Testis (tissue), 3 donors: Measurements from ENCODE around the gene CHGA. TPM values are rescaled to one million over a fixed set of nuclear protein-coding genes. Genes with fewer than 3 reads are reported as not detected.

Experiments used
- DNase-seq: peaks from one replicate; pipeline ENCODE4 v3.0.0-alpha.2; 2019
- H3K27ac ChIP-seq, 2 donors: fragments of 200-600 bp; sonication (generic); one replicate each; pipeline ENCODE4 v1.5.1; 2019
- H3K27me3 ChIP-seq: fragments of 200-600 bp; sonication (generic); one replicate; pipeline ENCODE4 v1.5.1; 2019
- H3K36me3 ChIP-seq: fragments of 200-600 bp; sonication (generic); one replicate; pipeline ENCODE4 v1.5.1; 2017; ENCODE audit warnings: low read depth; ENCODE audit errors: missing control alignments
- H3K4me1 ChIP-seq: fragments of 200-600 bp; sonication (generic); one replicate; pipeline ENCODE4 v1.5.1; 2019
- H3K4me3 ChIP-seq, 2 donors: fragments of 200-600 bp; sonication (generic); one replicate each; pipeline ENCODE4 v1.5.1; 2017 to 2019
- H3K9me3 ChIP-seq: fragments of 200-600 bp; sonication (generic); one replicate; pipeline ENCODE4 v1.5.1; 2017
- POLR2A ChIP-seq: fragments of 450-650 bp; IDR thresholded peaks from one replicate; pipeline ENCODE4 v1.6.1; 2017; ENCODE audit warnings: antibody characterized with exemption, mild to moderate bottlenecking, moderate library complexity
- WGBS, 2 donors: methylation state at CpG; one replicate each; pipeline ENCODE4 v1.1.5; 2018; 5-methylcytosine and 5-hydroxymethylcytosine counted together
- intact Hi-C: fragments of 100-400 bp; cut with DNase I; formaldehyde crosslinking; loops from one replicate; pipeline ENCODE4 v1.15.1; 2023; ENCODE audit warnings: low total_unique reads
- polyA plus RNA-seq: library from polyadenylated mRNA; stranded (reverse); fragments of 350-450 nt; fragmentation: Illumina TruSeq; extraction: RNeasy Lipid Tissue Mini Kit (QIAGEN cat#74804); gene quantifications from one replicate; pipeline ENCODE4 v1.2.3, GENCODE V29; 2014; ENCODE audit warnings: low read depth, low replicate concordance; ENCODE audit not compliant: insufficient read depth
- total RNA-seq, 2 donors: library from RNA; depleted of rRNA; stranded (reverse); fragments of >200 nt; gene quantifications; one replicate each; pipeline ENCODE4 v1.2.3, GENCODE V29; 2016
- TF ChIP-seq, protein P1 (sequence below), 3 experiments: fragments of 450-650 bp in 2 of 3; fragments of 200-600 bp in 1 of 3; sonication (generic) in 1 of 3; IDR thresholded peaks; one replicate each; pipeline ENCODE4 v1.5.1; 2016 to 2019; ENCODE audit warnings: antibody characterized with exemption in 3 of 3, mild to moderate bottlenecking in 2 of 3, moderate library complexity in 1 of 3

The CHGA gene
- total and polyA plus RNA-seq, 3 donors from 2014 or later = 92.9 to 225 (median 191) TPM

DNA sequence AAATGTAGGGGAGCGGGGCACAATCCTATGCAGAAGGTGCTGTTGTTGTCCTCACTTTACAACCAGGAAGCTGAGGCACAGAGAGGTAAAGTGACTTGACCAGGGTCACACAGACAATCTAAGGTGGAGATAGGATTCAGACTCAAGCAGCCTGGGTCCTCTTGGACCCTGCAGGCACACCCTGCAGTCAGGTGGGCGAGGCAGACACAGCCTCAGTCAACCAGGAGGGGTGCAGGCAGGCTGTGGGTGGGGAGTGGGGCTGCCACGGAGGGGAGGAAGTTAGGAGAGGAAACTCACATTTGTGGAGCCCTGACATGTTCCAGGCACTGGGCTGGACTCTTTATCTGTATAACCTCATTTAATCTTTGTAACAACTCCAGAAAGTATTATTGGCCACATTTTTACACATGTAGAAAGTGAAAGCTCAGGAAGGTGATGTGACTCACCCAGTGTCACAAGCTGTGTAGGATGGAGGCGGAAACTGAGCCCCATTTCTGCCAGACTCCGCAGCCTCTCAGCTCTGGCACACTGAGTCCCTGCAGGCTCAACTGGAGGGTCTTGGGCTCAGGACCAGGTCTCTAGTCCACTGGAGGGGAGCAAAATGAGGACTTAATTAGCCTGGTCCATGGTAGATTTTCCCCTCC lies 24.9 kb upstream of the CHGA start:
- Histone ChIP-seq H3K4me3 (no peak overlapping the region), H3K9me3 (no peaks in the 10 kb centered on the region), H3K4me1 (no peaks in the 10 kb centered on the region), H3K36me3 (no peaks in the 10 kb centered on the region), H3K27me3 (no peaks in the 10 kb centered on the region), H3K27ac (no peak overlapping the region)
- intact Hi-C loops = no loop called here
- DNase-seq = no peak
- no peak for TF ChIP-seq POLR2A
- TF ChIP-seq, protein P1, sequence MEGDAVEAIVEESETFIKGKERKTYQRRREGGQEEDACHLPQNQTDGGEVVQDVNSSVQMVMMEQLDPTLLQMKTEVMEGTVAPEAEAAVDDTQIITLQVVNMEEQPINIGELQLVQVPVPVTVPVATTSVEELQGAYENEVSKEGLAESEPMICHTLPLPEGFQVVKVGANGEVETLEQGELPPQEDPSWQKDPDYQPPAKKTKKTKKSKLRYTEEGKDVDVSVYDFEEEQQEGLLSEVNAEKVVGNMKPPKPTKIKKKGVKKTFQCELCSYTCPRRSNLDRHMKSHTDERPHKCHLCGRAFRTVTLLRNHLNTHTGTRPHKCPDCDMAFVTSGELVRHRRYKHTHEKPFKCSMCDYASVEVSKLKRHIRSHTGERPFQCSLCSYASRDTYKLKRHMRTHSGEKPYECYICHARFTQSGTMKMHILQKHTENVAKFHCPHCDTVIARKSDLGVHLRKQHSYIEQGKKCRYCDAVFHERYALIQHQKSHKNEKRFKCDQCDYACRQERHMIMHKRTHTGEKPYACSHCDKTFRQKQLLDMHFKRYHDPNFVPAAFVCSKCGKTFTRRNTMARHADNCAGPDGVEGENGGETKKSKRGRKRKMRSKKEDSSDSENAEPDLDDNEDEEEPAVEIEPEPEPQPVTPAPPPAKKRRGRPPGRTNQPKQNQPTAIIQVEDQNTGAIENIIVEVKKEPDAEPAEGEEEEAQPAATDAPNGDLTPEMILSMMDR (IDR thresholded peaks at IDR 0.05) = no peak
- WGBS, 2 donors = 70 to 82% methylated on average over 5 of the region's 5 CpGs

DNA sequence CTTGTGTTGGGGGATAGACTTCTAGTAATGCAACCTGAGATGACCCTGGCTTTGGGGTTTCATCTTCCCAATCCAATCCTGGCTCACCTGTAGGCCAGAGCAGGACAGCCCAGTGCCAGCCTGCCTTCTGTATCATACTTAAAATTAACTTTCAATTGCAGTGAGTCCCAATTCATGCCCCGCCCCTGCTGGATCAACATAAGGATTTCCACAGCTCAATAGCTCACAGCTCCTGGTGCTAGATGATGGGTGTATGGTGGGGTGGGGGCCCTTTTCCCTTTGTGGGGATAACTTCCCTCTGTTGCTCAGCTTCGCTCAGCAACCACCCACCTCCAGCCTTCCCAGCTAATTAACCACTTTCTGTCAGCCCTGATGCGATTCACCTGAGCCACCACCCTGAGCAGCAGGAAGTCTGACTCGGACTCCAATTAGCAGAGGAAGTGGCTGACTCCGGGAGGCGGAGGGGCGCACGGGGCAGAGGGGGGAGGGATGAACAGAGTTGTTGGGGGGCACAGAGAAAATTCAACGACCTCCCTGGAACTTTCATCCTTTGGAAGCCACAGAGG lies 24.3 kb upstream of the CHGA start:
- no peaks in the 10 kb centered on the region for H3K4me1 ChIP-seq
- H3K27me3 ChIP-seq = no peaks in the 10 kb centered on the region
- WGBS, 2 donors = 68 to 69% methylated on average over 9 of the region's 9 CpGs
- H3K36me3 ChIP-seq = no peaks in the 10 kb centered on the region
- H3K4me3 ChIP-seq = no peak overlapping the region
- intact Hi-C loops = no loop called here
- H3K27ac ChIP-seq = no peak overlapping the region
- no peak for DNase-seq
- no peaks in the 10 kb centered on the region for H3K9me3 ChIP-seq
- TF ChIP-seq, protein P1 (IDR thresholded peaks at IDR 0.05) = no peak
- TF ChIP-seq POLR2A = no peak

DNA sequence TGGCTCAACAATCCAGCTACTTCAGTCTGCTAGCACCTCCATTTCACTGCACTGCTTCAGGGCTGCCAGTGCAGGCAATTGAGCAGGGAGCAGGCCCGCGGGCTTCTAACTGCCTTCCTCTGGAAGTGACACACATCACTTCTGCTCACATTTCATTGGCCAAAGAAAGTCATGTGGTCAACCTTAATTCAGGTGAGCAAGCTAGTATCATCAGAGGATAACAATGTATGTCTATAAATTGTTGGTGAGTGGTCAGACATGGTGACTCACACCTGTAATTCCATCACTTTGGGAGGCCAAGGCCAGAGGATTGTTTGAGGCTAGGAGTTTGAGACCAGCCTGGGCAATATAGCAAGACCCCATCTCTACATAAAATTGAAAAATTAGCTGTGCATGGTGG lies 22.3 kb upstream of the CHGA start:
- H3K27me3 ChIP-seq = no peaks in the 10 kb centered on the region
- intact Hi-C loops = no loop called here
- H3K9me3 ChIP-seq = no peaks in the 10 kb centered on the region
- 93 to 100% methylated on average over 2 of the region's 2 CpGs for WGBS, 2 donors
- H3K27ac ChIP-seq = no peak overlapping the region
- H3K36me3 ChIP-seq = no peaks in the 10 kb centered on the region
- TF ChIP-seq, protein P1 (IDR thresholded peaks at IDR 0.05) = no peak
- TF ChIP-seq POLR2A = no peak
- no peak overlapping the region for H3K4me3 ChIP-seq
- peaks cover 2% of the 10 kb centered on the region for H3K4me1 ChIP-seq
- DNase-seq = no peak

DNA sequence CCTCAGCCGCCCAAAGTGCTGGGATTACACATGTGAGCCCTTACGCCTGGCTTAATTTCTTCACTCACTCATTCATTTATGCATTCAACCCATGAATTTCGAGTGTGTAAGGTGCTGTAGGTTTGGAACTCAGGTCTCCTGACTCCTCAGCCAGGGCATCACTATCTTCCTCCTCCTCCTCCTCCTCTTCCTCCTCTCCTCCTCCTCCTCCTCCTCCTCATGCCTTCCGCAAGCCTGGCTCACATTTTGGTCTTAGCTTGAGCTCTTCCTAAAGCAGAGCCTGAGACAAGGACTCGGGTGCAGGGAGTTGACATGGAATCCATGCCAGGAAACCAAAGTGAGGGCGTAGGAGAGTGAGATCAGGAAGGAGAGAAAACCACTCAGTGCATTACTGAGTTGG lies 20.8 kb upstream of the CHGA start:
- DNase-seq = no peak
- 60 to 69% methylated on average over 6 of the region's 6 CpGs for WGBS, 2 donors
- Histone ChIP-seq H3K4me1 (peaks cover 12% of the 10 kb centered on the region), H3K4me3 (no peak overlapping the region), H3K9me3 (no peaks in the 10 kb centered on the region), H3K36me3 (no peaks in the 10 kb centered on the region), H3K27me3 (no peaks in the 10 kb centered on the region), H3K27ac (peak overlapping the region; percentile 24 to 39)
- TF ChIP-seq, protein P1 (IDR thresholded peaks at IDR 0.05) = no peak
- TF ChIP-seq POLR2A = no peak
- intact Hi-C loops = no loop called here

DNA sequence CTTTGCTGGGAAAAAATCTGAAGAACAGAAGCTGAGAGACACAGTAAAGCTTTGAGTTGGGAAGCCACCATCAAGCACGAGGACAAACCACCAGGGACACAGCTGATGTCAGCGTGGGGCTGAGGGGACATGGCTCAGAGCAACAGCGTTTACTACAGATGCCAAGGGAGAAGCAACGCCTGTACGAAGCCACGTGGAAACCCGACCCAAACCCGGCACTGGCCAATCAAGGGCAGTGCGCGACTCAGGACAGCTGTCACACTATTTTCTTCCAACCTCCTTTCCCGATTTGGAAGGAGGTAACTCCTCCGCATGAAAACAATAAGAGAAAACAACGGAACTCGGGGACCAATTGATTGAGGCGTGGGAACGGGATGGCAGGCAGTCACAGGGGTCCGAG lies 20.2 kb upstream of the CHGA start:
- Histone ChIP-seq H3K27me3 (no peaks in the 10 kb centered on the region), H3K9me3 (no peaks in the 10 kb centered on the region), H3K27ac (peak overlapping the region; percentile 24 to 39), H3K36me3 (no peaks in the 10 kb centered on the region), H3K4me3 (no peak overlapping the region), H3K4me1 (peaks cover 12% of the 10 kb centered on the region)
- intact Hi-C loops = no loop called here
- no peak for TF ChIP-seq POLR2A
- TF ChIP-seq, protein P1 (IDR thresholded peaks at IDR 0.05) = no peak
- WGBS, 2 donors = 32 to 35% methylated on average over 14 to 17 of the region's 17 CpGs
- peak; percentile 62 for DNase-seq
